ENCODE measurements around the gene TPPP2.
"Not testable (repeated sequence)": the region's sequence is repeated elsewhere in the genome, so short reads cannot be mapped to it uniquely, and the experiment has no call there.

The TPPP2 gene

GRCh38 chr14:21029917-21030316 lies at the start of gene TPPP2:
Gene TPPP2, plus strand, starts transcription at chr14:21030217. Its CDS starts 365 bp downstream, at chr14:21030582.
- TF ChIP-seq ZFX (IDR thresholded peaks at IDR 0.05; ENCODE audit: borderline replicate concordance): no peak
- TF ChIP-seq, protein P1, sequence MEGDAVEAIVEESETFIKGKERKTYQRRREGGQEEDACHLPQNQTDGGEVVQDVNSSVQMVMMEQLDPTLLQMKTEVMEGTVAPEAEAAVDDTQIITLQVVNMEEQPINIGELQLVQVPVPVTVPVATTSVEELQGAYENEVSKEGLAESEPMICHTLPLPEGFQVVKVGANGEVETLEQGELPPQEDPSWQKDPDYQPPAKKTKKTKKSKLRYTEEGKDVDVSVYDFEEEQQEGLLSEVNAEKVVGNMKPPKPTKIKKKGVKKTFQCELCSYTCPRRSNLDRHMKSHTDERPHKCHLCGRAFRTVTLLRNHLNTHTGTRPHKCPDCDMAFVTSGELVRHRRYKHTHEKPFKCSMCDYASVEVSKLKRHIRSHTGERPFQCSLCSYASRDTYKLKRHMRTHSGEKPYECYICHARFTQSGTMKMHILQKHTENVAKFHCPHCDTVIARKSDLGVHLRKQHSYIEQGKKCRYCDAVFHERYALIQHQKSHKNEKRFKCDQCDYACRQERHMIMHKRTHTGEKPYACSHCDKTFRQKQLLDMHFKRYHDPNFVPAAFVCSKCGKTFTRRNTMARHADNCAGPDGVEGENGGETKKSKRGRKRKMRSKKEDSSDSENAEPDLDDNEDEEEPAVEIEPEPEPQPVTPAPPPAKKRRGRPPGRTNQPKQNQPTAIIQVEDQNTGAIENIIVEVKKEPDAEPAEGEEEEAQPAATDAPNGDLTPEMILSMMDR (IDR thresholded peaks at IDR 0.05): no peak
- no peak within 1 kb of the TSS for H3K27ac ChIP-seq

DNA sequence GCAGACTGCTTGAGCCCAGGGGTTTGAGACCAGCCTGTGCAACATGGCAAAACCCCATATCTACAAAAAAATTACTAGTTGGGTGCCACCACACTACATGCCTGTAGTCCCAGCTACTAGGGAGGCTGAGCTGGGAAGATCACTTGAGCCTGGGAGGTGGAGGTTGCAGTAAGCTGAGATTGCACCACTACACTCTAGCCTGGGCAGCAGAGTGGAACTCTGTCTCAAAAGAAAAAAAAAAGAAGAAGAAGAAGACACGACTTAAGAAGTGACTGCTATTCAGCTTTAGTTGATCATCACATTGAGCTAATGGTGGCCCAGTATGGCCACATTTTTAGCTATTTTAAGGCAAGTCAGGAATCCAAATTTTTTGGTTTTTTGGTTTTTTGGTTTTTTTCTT lies 49.1 kb upstream of the TPPP2 start:
- H3K27ac ChIP-seq: no peak overlapping the region
- TF ChIP-seq ZFX (IDR thresholded peaks at IDR 0.05; ENCODE audit: borderline replicate concordance): no peak
- TF ChIP-seq, protein P1 (IDR thresholded peaks at IDR 0.05): no peak

DNA sequence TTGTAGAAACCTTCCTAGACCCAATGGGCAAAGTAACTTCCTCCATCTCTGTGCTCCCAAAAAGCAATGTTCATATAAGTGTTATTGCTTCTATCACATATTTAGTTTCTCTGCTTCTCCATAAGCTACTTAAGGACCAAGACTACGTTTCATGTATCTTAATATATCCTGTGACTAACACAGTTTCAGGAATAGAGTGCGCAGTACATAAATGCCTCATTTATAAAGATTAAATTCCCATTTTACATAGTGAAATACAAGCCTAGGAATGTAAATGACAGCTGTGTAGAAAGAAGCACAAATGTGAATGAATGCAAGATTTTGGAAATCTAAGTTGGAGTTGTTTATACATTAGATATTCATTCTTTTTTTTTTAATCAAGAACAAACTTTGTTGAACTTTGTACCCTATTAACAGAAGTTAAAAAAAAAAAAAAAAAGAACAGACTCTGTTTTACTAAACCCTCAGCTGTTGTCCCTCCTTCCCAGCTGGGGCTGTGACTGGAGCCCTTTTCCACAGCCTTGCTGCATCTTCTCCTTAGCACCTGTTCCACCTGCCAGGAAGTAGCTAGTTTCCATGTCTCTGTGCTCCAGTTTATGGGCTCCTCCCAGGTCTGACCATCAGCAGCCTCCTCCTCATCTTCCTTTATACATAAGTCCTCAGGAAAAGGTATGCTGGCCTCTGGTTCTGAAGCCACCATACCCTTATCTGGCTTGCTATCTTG lies 47.2 kb upstream of the TPPP2 start:
- TF ChIP-seq, protein P1 (IDR thresholded peaks at IDR 0.05): no peak
- no peak for TF ChIP-seq ZFX (IDR thresholded peaks at IDR 0.05; ENCODE audit: borderline replicate concordance)
- no peak overlapping the region for H3K27ac ChIP-seq

DNA sequence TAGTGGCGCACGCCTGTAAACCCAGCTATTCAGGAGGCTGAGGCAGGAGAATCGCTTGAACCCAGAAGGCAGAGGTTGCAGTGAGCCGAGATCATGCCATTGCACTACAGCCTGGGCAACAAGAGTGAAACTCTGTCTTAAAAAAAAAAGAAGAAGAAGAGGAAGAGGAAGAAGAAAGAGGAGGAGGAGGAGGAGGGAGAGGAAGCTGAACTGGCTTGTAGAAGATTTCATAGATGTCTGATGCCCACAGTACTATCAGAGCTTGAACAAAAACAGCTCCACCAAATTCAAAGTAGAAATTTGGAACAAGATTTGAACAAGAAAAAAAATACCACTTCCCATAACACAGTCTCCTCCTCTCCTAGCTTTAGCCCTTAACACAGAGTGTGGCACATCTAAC lies 44.4 kb upstream of the TPPP2 start:
- not testable (repeated sequence) for H3K27ac ChIP-seq

DNA sequence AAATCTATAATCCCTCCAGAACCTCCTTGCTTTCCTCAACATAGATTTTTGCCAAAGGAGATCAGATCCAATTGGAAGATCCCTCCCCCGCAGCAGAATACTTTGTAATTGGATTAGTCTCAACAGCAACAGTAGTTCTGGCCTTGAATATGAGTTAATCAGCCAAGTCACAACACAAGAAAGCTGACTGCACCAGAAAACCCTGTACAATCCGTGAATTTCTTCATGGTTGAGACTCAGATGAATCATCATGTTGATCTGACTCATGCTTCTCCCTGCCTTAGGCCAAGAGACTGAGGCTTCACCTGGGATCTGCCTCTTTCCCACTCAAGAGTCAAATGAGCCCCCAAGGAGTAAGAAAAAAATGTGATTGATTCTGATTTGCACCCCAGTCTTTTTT lies 43.2 kb upstream of the TPPP2 start:
- H3K27ac ChIP-seq: no peak overlapping the region
- no peak for TF ChIP-seq ZFX (IDR thresholded peaks at IDR 0.05; ENCODE audit: borderline replicate concordance)
- TF ChIP-seq, protein P1 (IDR thresholded peaks at IDR 0.05): no peak

DNA sequence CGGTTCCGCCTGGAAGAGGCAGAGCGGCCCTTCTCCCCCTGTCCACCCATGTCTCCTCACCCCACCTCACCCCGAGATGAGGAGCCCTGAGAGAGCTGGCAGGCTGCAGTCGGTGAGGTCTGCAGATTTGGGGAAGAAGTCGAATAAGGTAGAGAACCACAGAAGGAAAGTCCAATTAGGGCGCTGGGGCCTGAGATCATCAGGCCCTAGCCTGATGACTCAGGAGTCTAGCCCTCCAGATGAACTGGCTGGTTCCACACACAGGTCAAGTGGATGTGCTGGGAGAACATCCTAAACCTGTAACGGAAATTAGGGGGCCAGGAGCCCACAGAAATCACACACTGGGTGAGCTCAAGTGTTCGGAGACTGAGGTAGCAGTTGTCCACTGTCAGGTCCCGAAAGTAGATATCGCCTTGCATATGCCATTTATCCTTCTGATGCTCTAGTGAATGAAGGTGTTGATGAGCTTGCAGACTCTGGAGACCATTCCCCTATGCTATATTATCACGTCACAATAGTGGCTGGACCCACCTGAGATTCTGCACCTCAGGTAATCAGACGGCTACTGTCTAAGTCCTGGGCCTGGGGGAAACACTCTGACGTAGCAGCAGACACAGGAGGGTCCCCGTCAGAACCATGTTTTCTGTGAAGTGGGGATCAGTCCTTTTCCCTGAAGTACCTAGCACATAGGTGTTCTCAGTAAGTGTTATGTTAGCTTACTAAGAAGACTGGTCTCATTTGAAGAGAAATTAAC lies 41.1 kb upstream of the TPPP2 start:
- peak overlapping the region; percentile 88 for H3K27ac ChIP-seq
- TF ChIP-seq, protein P1 (IDR thresholded peaks at IDR 0.05): no peak
- no peak for TF ChIP-seq ZFX (IDR thresholded peaks at IDR 0.05; ENCODE audit: borderline replicate concordance)

DNA sequence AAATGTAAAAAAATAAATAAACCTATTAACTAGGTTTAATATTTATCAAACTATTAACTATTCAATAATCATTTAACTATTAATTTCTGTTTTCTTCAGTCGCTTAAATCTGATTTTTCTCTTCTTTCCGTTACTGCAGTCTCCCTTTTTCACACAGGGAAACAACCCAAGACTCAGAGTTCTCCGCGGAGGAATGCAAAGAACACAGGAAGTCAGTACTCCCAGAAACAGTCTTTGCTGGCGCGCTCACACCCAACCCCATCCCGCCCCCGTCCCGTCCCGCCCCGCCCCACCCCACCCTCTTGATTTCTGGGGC lies 40.6 kb upstream of the TPPP2 start:
- TF ChIP-seq, protein P1 (IDR thresholded peaks at IDR 0.05): no peak
- TF ChIP-seq ZFX (IDR thresholded peaks at IDR 0.05; ENCODE audit: borderline replicate concordance): no peak
- peak overlapping the region; percentile 88 for H3K27ac ChIP-seq
